B cell (primary cell): ENCODE results near the gene SDCCAG8. TPM values are rescaled to one million over a fixed set of nuclear protein-coding genes. Genes with fewer than 3 reads are reported as not detected.

ENCODE experiments used
- ATAC-seq: fragments of 200-7000 bp; cut with Tn5 transposase; one replicate; pipeline ENCODE4 v1.10.0; 2021; ENCODE audit warnings: low read depth, mild to moderate bottlenecking, moderate number of reproducible peaks, moderate library complexity
- CTCF ChIA-PET: fragments of 350-600 bp; sonication (Branson Sonifier 250); formaldehyde crosslinking; loops from one replicate; lab custom pipeline; 2021; ENCODE audit warnings: antibody characterized with exemption, inconsistent platforms; lab: Charles Lee
- POLR2A ChIA-PET: fragments of 350-600 bp; sonication (Branson Sonifier 250); formaldehyde crosslinking; loops from one replicate; lab custom pipeline; 2021; ENCODE audit warnings: antibody characterized with exemption; lab: Charles Lee
- DNase-seq: peaks from one replicate; pipeline ENCODE4 v3.0.0; 2013
- H2AFZ ChIP-seq: 2 replicates; pipeline ENCODE4 v1.6.1; 2012; ENCODE audit warnings: mild to moderate bottlenecking, low read depth, low read length; ENCODE audit not compliant: insufficient read depth, poor library complexity, severe bottlenecking
- H3K27ac ChIP-seq, 2 donors: 1 replicate in 1 of 2; 2 replicates in 1 of 2; pipeline ENCODE4 v1.5.1; 2012 to 2013; ENCODE audit warnings: low read length in 2 of 2, mild to moderate bottlenecking in 2 of 2, moderate library complexity in 1 of 2
- H3K27me3 ChIP-seq, 4 experiments: fragments of 200-600 bp in 1 of 4; sonication (generic) in 1 of 4; replicated peaks in 1 of 4; 1 replicate in 2 of 4; 2 replicates in 2 of 4; pipeline versions ENCODE4 v1.6.1 to v1.7.0; 2013 to 2016; ENCODE audit warnings: low read length in 3 of 4, mild to moderate bottlenecking in 2 of 4, mixed read lengths in 1 of 4, moderate library complexity in 1 of 4; ENCODE audit not compliant: insufficient read depth in 4 of 4, control insufficient read depth in 3 of 4; ENCODE audit errors: control extremely low read depth in 1 of 4
- H3K36me3 ChIP-seq, 2 experiments: replicated peaks in 1 of 2; 1 replicate in 1 of 2; 2 replicates in 1 of 2; pipeline versions ENCODE4 v1.6.1 to v1.7.1; 2013; ENCODE audit warnings: low read length in 1 of 2; ENCODE audit not compliant: insufficient read depth in 2 of 2, control insufficient read depth in 1 of 2; ENCODE audit errors: control extremely low read depth in 1 of 2, extremely low read depth in 1 of 2
- H3K4me1 ChIP-seq, 2 donors: fragments of 200-600 bp in 1 of 2; sonication (generic) in 1 of 2; 1 replicate in 1 of 2; 2 replicates in 1 of 2; pipeline versions ENCODE4 v1.5.1 to v1.6.1; 2013 to 2017; ENCODE audit warnings: low read length in 2 of 2; ENCODE audit not compliant: control insufficient read depth in 2 of 2, insufficient read depth in 2 of 2
- H3K4me2 ChIP-seq: replicated peaks from 2 replicates; pipeline ENCODE3; 2012; ENCODE audit warnings: mild to moderate bottlenecking, low read depth, low read length; ENCODE audit not compliant: poor library complexity, severe bottlenecking
- H3K4me3 ChIP-seq, 5 experiments: fragments of 200-600 bp in 1 of 5; sonication (generic) in 1 of 5; 1 replicate in 3 of 5; 2 replicates in 2 of 5; pipeline versions ENCODE4 v1.5.1 to v1.7.0; 2011 to 2016; ENCODE audit warnings: low read length in 4 of 5, mild to moderate bottlenecking in 4 of 5, low read depth in 2 of 5, control low read depth in 1 of 5, moderate library complexity in 1 of 5; ENCODE audit not compliant: insufficient read depth in 1 of 5; ENCODE audit errors: control extremely low read depth in 1 of 5, extremely low read depth in 1 of 5
- H3K79me2 ChIP-seq: fragments of 200-600 bp; sonication (generic); one replicate; pipeline ENCODE4 v1.6.0; 2016; ENCODE audit warnings: low read length; ENCODE audit not compliant: control insufficient read depth, insufficient read depth
- H3K9ac ChIP-seq: fragments of 200-600 bp; sonication (generic); 2 replicates; pipeline ENCODE4 v1.6.1; 2017; ENCODE audit warnings: mild to moderate bottlenecking, low read length, moderate library complexity
- H3K9me3 ChIP-seq, 3 donors: one replicate each; pipeline versions ENCODE4 v1.6.1 to v1.7.1; 2013; ENCODE audit warnings: low read length in 2 of 3; ENCODE audit not compliant: control insufficient read depth in 2 of 3, insufficient read depth in 1 of 3; ENCODE audit errors: control extremely low read depth in 1 of 3
- H4K20me1 ChIP-seq: 2 replicates; pipeline ENCODE4 v1.6.0; 2012; ENCODE audit warnings: mild to moderate bottlenecking, low read length; ENCODE audit not compliant: insufficient read depth, control insufficient read depth, poor library complexity, severe bottlenecking
- H3K27ac Mint-ChIP-seq: one replicate; pipeline ENCODE4 v1.8.0; 2021; ENCODE audit warnings: mixed read lengths
- H3K27me3 Mint-ChIP-seq: one replicate; pipeline ENCODE4 v1.8.0; 2021; ENCODE audit warnings: mixed read lengths
- H3K4me1 Mint-ChIP-seq: one replicate; pipeline ENCODE4 v1.8.0; 2021; ENCODE audit warnings: mixed read lengths
- H3K4me3 Mint-ChIP-seq: one replicate; pipeline ENCODE4 v1.8.0; 2021; ENCODE audit warnings: mixed read lengths
- H3K9me3 Mint-ChIP-seq: one replicate; pipeline ENCODE4 v1.8.0; 2022; ENCODE audit warnings: mixed read lengths; ENCODE audit not compliant: insufficient read depth
- EZH2 ChIP-seq: IDR thresholded peaks from 2 replicates; pipeline ENCODE4 v1.6.1; 2012; ENCODE audit warnings: borderline replicate concordance, low read depth, mild to moderate bottlenecking, moderate library complexity, low read length; ENCODE audit not compliant: insufficient read depth, poor library complexity, severe bottlenecking
- WGBS: methylation state at CpG from one replicate; pipeline ENCODE4 v1.1.5; 2013; ENCODE audit warnings: missing lambda C conversion rate; ENCODE audit not compliant: insufficient coverage; 5-methylcytosine and 5-hydroxymethylcytosine counted together
- intact Hi-C: fragments of 100-400 bp; cut with micrococcal nuclease; formaldehyde crosslinking; loops from one replicate; pipeline ENCODE4 v1.10.0; 2022
- polyA plus RNA-seq: library from polyadenylated mRNA; depleted of rRNA; stranded (reverse); fragments of >200 nt; gene quantifications from 2 replicates; pipeline ENCODE4 v1.2.3, GENCODE V29; 2012
- total RNA-seq, 2 donors: library from RNA; stranded (reverse); fragments of 120-200 nt in 1 of 2; gene quantifications; 1 replicate in 1 of 2; 2 replicates in 1 of 2; pipeline versions ENCODE4 v1.2.3 to v1.2.4, GENCODE V29; 2013 to 2022
- TF ChIP-seq, protein P1 (sequence below): fragments of 200-600 bp; IDR thresholded peaks from one replicate; pipeline ENCODE4 v1.8.0; 2022; ENCODE audit warnings: antibody characterized with exemption, mild to moderate bottlenecking

Gene SDCCAG8
- total and polyA plus RNA-seq, 2 donors (not counting 1 experiment from before 2014, with no cell fraction given): 37.1 to 60.7 TPM

DNA sequence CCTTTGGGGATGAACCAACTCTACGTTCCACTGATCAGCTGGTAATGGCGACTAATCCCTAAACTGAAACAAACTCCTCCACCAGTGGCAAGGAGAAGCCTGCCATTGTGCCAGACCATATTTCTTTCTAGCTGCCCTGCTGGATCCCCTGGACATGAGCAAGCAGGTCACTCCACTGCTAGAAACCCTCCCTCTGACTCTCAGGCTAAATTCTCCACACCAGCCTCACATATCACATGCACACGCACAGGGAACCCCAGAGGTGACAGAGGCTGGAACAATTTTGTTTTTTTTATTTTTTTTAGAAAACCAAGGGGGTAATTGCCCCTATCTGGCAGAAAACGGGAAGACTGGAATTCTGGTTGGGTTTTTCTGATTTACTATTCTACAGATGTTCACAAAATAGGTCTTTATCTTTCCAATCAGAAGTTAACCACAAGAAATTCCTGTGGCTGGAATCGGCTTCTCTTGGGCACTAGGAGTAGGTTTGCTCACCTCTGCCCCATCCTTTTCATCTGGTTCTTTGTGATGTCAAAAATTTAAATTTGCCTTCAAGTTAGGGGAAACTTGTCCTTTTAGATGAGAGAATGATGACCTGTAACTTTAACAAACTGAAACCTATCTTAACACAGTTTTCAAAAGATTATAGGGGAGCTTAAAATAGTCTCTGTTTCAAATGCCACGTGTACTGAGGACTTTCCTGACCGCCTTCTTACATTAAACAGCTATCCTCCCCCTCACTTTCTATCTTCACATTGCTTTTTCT lies 258.1 kb downstream of the SDCCAG8 start:
- Histone ChIP-seq H3K27me3 (no peaks in the 10 kb centered on the region), H3K9ac (no peak overlapping the region), H2AFZ (no peak overlapping the region), H4K20me1 (no peaks in the 10 kb centered on the region), H3K27ac (no peak overlapping the region), H3K9me3 (peaks cover 0 to 4% (median 3%) of the 10 kb centered on the region in 3 donors), H3K4me3 (no peak overlapping the region), H3K4me1 (peaks cover 0 to 1% of the 10 kb centered on the region in 2 donors), H3K79me2 (no peaks in the 10 kb centered on the region), H3K4me2 (no peak overlapping the region), H3K36me3 (peaks cover 0 to 13% of the 10 kb centered on the region in 2 experiments)
- H3K27me3 Mint-ChIP-seq: no peaks in the 10 kb centered on the region
- intact Hi-C loops: no loop called here
- no peak for TF ChIP-seq EZH2
- TF ChIP-seq, protein P1, sequence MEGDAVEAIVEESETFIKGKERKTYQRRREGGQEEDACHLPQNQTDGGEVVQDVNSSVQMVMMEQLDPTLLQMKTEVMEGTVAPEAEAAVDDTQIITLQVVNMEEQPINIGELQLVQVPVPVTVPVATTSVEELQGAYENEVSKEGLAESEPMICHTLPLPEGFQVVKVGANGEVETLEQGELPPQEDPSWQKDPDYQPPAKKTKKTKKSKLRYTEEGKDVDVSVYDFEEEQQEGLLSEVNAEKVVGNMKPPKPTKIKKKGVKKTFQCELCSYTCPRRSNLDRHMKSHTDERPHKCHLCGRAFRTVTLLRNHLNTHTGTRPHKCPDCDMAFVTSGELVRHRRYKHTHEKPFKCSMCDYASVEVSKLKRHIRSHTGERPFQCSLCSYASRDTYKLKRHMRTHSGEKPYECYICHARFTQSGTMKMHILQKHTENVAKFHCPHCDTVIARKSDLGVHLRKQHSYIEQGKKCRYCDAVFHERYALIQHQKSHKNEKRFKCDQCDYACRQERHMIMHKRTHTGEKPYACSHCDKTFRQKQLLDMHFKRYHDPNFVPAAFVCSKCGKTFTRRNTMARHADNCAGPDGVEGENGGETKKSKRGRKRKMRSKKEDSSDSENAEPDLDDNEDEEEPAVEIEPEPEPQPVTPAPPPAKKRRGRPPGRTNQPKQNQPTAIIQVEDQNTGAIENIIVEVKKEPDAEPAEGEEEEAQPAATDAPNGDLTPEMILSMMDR: no peak
- ChIA-PET POLR2A (no interaction called here), CTCF (no interaction called here)
- no peak overlapping the region for H3K4me3 Mint-ChIP-seq
- DNase-seq (no peak), ATAC-seq (no peak)
- H3K4me1 Mint-ChIP-seq: peaks cover 24% of the 10 kb centered on the region
- 49% methylated on average over 4 of the region's 7 CpGs for WGBS
- no peaks in the 10 kb centered on the region for H3K9me3 Mint-ChIP-seq
- H3K27ac Mint-ChIP-seq: no peak overlapping the region

- no peak overlapping the region for H2AFZ ChIP-seq
- DNase-seq (no peak), ATAC-seq (no peak)
- no CpG with 5 or more reads among the region's 1 CpG for WGBS
- peaks cover 0 to 13% of the 10 kb centered on the region in 2 experiments for H3K36me3 ChIP-seq
- TF ChIP-seq, protein P1: no peak
- no peak for TF ChIP-seq EZH2
- Mint-ChIP-seq H3K9me3 (no peaks in the 10 kb centered on the region), H3K27me3 (no peaks in the 10 kb centered on the region), H3K4me3 (no peak overlapping the region), H3K27ac (no peak overlapping the region), H3K4me1 (peaks cover 17% of the 10 kb centered on the region)
- H4K20me1 ChIP-seq: no peaks in the 10 kb centered on the region
- intact Hi-C loops: no loop called here
- H3K4me3 ChIP-seq: no peak overlapping the region
- H3K27ac ChIP-seq: no peak overlapping the region
- no peaks in the 10 kb centered on the region for H3K4me1 ChIP-seq
- POLR2A ChIA-PET: no interaction called here
- CTCF ChIA-PET: no interaction called here
- peaks cover 0 to 4% (median 3%) of the 10 kb centered on the region in 3 donors for H3K9me3 ChIP-seq
- no peaks in the 10 kb centered on the region for H3K27me3 ChIP-seq
- no peak overlapping the region for H3K9ac ChIP-seq
- no peaks in the 10 kb centered on the region for H3K79me2 ChIP-seq
- no peak overlapping the region for H3K4me2 ChIP-seq
Observed at GRCh38 chr1:243514927-243515326, 259.1 kb downstream of the SDCCAG8 start.
